H1 (cell line): ENCODE measurements around the gene REG1A. TPM values are rescaled to one million over a fixed set of nuclear protein-coding genes. Genes with fewer than 3 reads are reported as not detected.

ENCODE experiments used
- CBX5 ChIP-seq: fragments of 300-800, 300-1000 bp; sonication (generic); IDR thresholded peaks from 2 replicates; pipeline ENCODE4 v1.7.1; 2016; ENCODE audit warnings: antibody characterized with exemption, low read length, low read depth
- CEBPB ChIP-seq: IDR thresholded peaks from 2 replicates; pipeline ENCODE4 v1.6.1; 2012; ENCODE audit warnings: low read depth, low read length
- JUN ChIP-seq: IDR thresholded peaks from 2 replicates; pipeline ENCODE4 v1.6.1; 2011; ENCODE audit warnings: low read depth, mild to moderate bottlenecking, improper control_type of control experiment, low read length
- KDM4A ChIP-seq: IDR thresholded peaks from one replicate; pipeline ENCODE4 v1.7.1; 2012; ENCODE audit warnings: low read depth, mild to moderate bottlenecking, moderate library complexity, low read length, inconsistent platforms; ENCODE audit not compliant: severe bottlenecking
- SIX5 ChIP-seq: IDR thresholded peaks from 2 replicates; pipeline ENCODE4 v1.6.1; 2011; ENCODE audit warnings: mild to moderate bottlenecking, low read depth, low read length
- SP2 ChIP-seq: IDR thresholded peaks from 2 replicates; pipeline ENCODE4 v1.6.1; 2012; ENCODE audit warnings: mild to moderate bottlenecking, low read length, inconsistent platforms
- YY1 ChIP-seq: IDR thresholded peaks from 2 replicates; pipeline ENCODE4 v1.6.1; 2011; ENCODE audit warnings: low read depth, mild to moderate bottlenecking, low read length
- polyA plus RNA-seq, 7 experiments: library from polyadenylated mRNA; depleted of rRNA in 3 of 7; stranded (reverse) in 5 of 7; unstranded in 2 of 7; fragments of >200 nt in 5 of 7; fragments of 200-250 nt in 2 of 7; gene quantifications; 1 replicate in 5 of 7; 2 replicates in 1 of 7; 4 replicates in 1 of 7; pipeline versions ENCODE4 v1.2.1 to v1.2.3, GENCODE V29; 2011 to 2013; ENCODE audit warnings: missing spikeins in 2 of 7, mixed read lengths in 2 of 7
- total RNA-seq: library from RNA; stranded (reverse); fragmentation: NEBNext Ultra II Directional; extraction: Animal tissue kit (Norgen Biotek cat#: 25700); gene quantifications from 2 replicates; pipeline ENCODE4 v1.2.1, GENCODE V29; 2021
- TF ChIP-seq, protein P1 (sequence below): fragments of 300-600 bp; sonication (generic); IDR thresholded peaks from 2 replicates; pipeline ENCODE4 v1.7.1; 2012; ENCODE audit warnings: low read length, moderate library complexity, mild to moderate bottlenecking, inconsistent platforms; ENCODE audit not compliant: insufficient replicate concordance
- TF ChIP-seq, protein P2 (sequence below): IDR thresholded peaks from 2 replicates; pipeline ENCODE4 v1.6.1; 2012; ENCODE audit warnings: inconsistent platforms

Gene REG1A
- total and polyA plus RNA-seq, 2 of the 8 experiments (the other 6 are each of a cell fraction or from before 2014, with no cell fraction given): not detected

DNA sequence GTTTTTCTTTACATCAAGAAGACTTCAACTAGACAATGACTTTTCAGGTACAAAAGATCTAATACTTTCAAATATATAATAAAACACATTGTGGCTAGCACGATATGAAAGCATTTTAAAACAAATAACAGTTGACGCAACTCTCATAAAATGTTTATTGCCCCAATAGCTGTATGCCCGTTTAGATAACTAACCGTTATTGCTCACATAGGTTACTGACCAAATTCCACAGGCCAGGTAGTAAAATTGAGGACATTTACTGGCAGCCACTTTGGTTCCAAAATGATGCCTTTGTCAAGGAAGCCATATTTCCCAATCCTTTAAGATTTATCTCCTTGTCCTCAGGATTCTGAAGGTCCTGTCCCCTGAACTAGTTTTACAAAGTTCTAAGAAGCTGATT lies 29.6 kb upstream of the REG1A start (continued):
- TF ChIP-seq, protein P1, sequence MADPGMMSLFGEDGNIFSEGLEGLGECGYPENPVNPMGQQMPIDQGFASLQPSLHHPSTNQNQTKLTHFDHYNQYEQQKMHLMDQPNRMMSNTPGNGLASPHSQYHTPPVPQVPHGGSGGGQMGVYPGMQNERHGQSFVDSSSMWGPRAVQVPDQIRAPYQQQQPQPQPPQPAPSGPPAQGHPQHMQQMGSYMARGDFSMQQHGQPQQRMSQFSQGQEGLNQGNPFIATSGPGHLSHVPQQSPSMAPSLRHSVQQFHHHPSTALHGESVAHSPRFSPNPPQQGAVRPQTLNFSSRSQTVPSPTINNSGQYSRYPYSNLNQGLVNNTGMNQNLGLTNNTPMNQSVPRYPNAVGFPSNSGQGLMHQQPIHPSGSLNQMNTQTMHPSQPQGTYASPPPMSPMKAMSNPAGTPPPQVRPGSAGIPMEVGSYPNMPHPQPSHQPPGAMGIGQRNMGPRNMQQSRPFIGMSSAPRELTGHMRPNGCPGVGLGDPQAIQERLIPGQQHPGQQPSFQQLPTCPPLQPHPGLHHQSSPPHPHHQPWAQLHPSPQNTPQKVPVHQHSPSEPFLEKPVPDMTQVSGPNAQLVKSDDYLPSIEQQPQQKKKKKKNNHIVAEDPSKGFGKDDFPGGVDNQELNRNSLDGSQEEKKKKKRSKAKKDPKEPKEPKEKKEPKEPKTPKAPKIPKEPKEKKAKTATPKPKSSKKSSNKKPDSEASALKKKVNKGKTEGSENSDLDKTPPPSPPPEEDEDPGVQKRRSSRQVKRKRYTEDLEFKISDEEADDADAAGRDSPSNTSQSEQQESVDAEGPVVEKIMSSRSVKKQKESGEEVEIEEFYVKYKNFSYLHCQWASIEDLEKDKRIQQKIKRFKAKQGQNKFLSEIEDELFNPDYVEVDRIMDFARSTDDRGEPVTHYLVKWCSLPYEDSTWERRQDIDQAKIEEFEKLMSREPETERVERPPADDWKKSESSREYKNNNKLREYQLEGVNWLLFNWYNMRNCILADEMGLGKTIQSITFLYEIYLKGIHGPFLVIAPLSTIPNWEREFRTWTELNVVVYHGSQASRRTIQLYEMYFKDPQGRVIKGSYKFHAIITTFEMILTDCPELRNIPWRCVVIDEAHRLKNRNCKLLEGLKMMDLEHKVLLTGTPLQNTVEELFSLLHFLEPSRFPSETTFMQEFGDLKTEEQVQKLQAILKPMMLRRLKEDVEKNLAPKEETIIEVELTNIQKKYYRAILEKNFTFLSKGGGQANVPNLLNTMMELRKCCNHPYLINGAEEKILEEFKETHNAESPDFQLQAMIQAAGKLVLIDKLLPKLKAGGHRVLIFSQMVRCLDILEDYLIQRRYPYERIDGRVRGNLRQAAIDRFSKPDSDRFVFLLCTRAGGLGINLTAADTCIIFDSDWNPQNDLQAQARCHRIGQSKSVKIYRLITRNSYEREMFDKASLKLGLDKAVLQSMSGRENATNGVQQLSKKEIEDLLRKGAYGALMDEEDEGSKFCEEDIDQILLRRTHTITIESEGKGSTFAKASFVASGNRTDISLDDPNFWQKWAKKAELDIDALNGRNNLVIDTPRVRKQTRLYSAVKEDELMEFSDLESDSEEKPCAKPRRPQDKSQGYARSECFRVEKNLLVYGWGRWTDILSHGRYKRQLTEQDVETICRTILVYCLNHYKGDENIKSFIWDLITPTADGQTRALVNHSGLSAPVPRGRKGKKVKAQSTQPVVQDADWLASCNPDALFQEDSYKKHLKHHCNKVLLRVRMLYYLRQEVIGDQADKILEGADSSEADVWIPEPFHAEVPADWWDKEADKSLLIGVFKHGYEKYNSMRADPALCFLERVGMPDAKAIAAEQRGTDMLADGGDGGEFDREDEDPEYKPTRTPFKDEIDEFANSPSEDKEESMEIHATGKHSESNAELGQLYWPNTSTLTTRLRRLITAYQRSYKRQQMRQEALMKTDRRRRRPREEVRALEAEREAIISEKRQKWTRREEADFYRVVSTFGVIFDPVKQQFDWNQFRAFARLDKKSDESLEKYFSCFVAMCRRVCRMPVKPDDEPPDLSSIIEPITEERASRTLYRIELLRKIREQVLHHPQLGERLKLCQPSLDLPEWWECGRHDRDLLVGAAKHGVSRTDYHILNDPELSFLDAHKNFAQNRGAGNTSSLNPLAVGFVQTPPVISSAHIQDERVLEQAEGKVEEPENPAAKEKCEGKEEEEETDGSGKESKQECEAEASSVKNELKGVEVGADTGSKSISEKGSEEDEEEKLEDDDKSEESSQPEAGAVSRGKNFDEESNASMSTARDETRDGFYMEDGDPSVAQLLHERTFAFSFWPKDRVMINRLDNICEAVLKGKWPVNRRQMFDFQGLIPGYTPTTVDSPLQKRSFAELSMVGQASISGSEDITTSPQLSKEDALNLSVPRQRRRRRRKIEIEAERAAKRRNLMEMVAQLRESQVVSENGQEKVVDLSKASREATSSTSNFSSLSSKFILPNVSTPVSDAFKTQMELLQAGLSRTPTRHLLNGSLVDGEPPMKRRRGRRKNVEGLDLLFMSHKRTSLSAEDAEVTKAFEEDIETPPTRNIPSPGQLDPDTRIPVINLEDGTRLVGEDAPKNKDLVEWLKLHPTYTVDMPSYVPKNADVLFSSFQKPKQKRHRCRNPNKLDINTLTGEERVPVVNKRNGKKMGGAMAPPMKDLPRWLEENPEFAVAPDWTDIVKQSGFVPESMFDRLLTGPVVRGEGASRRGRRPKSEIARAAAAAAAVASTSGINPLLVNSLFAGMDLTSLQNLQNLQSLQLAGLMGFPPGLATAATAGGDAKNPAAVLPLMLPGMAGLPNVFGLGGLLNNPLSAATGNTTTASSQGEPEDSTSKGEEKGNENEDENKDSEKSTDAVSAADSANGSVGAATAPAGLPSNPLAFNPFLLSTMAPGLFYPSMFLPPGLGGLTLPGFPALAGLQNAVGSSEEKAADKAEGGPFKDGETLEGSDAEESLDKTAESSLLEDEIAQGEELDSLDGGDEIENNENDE: no peak
- no peak for TF ChIP-seq JUN
- TF ChIP-seq, protein P2, sequence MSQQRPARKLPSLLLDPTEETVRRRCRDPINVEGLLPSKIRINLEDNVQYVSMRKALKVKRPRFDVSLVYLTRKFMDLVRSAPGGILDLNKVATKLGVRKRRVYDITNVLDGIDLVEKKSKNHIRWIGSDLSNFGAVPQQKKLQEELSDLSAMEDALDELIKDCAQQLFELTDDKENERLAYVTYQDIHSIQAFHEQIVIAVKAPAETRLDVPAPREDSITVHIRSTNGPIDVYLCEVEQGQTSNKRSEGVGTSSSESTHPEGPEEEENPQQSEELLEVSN: no peak
- no peak for TF ChIP-seq CBX5
- no peak for TF ChIP-seq SP2
- TF ChIP-seq KDM4A: no peak
- no peak for TF ChIP-seq SIX5
- TF ChIP-seq CEBPB: no peak
- no peak for TF ChIP-seq YY1
